Stimulated activated CD8-positive, alpha-beta memory T cell treated with anti-CD3 and anti-CD28 coated beads, Interleukin-4, amount 100 ng/mL, for 1 hour (primary cell): ENCODE results near the gene SHANK2.

Experiments used
- DNase-seq, 2 donors: peaks; one replicate each; pipeline ENCODE4 v3.0.0-alpha.2; 2020; ENCODE audit warnings: low read depth in 2 of 2, low spot score in 1 of 2

SHANK2 gene

GRCh38 chr11:71269603-71270511 is 17.5 kb upstream of the SHANK2 start:
- DNase-seq = no peak

- no peak for DNase-seq
Measured at GRCh38 chr11:71268706-71269321, 16.4 kb upstream of the SHANK2 start.

GRCh38 chr11:71267807-71268421 is 15.5 kb upstream of the SHANK2 start:
- no peak for DNase-seq

GRCh38 chr11:71266114-71266833 is 13.9 kb upstream of the SHANK2 start:
- DNase-seq = no peak

- DNase-seq = no peak
Measured at GRCh38 chr11:71265559-71266092, 13.2 kb upstream of the SHANK2 start.

GRCh38 chr11:71263386-71263785 is 11.0 kb upstream of the SHANK2 start:
- no peak for DNase-seq

- DNase-seq = no peak
Measured at GRCh38 chr11:71255800-71256479, 3.6 kb upstream of the SHANK2 start.

GRCh38 chr11:71255323-71255722 is 2.9 kb upstream of the SHANK2 start:
- DNase-seq = no peak

- DNase-seq = no peak
Measured at GRCh38 chr11:71253794-71254193, 1.4 kb upstream of the SHANK2 start.

GRCh38 chr11:71252770-71253730 is 673 bp upstream of the SHANK2 start:
- no peak for DNase-seq

- no peak for DNase-seq
Measured at GRCh38 chr11:71251761-71252268, 562 bp downstream of the SHANK2 start.

- no peak for DNase-seq
Measured at GRCh38 chr11:71251151-71251721, 1.1 kb downstream of the SHANK2 start.

- no peak for DNase-seq
Measured at GRCh38 chr11:71250523-71251150, 1.7 kb downstream of the SHANK2 start.

- no peak for DNase-seq
Measured at GRCh38 chr11:71249301-71249700, 3.1 kb downstream of the SHANK2 start.

- no peak for DNase-seq
Measured at GRCh38 chr11:71248656-71249055, 3.7 kb downstream of the SHANK2 start.

GRCh38 chr11:71248251-71248570 is 4.2 kb downstream of the SHANK2 start:
- DNase-seq = no peak

GRCh38 chr11:71247551-71248250 is 4.7 kb downstream of the SHANK2 start:
- no peak for DNase-seq

GRCh38 chr11:71246559-71246958 is 5.8 kb downstream of the SHANK2 start:
- no peak for DNase-seq
